SK-N-SH (cell line): ENCODE results near the gene KRT85. TPM values are rescaled to one million over a fixed set of nuclear protein-coding genes. Genes with fewer than 3 reads are reported as not detected.

Source experiments
- CTCF ChIA-PET: fragments of 300-600, 350-600 bp; formaldehyde crosslinking; extraction: SDS; loops from one replicate; lab custom pipeline; 2021; lab: Yijun Ruan, JAX
- POLR2A ChIA-PET: fragments of 350-600 bp; sonication (Branson Sonifier 250); formaldehyde crosslinking; extraction: SDS; loops from one replicate; lab custom pipeline; 2020; ENCODE audit warnings: antibody characterized with exemption, inconsistent platforms; lab: Yijun Ruan, JAX
- DNase-seq: peaks from one replicate; pipeline ENCODE4 v3.0.0; 2012
- H2AFZ ChIP-seq: fragments of 200-600 bp; sonication (generic); 2 replicates; pipeline ENCODE4 v1.8.1; 2016; ENCODE audit warnings: antibody characterized with exemption, mild to moderate bottlenecking, low read depth
- H3F3A ChIP-seq: fragments of 200-600 bp; sonication (generic); replicated peaks from 2 replicates; pipeline ENCODE3; 2016; ENCODE audit warnings: antibody characterized with exemption, mild to moderate bottlenecking; ENCODE audit not compliant: insufficient read depth
- H3K27ac ChIP-seq, 2 experiments: fragments of 200-500 bp in 1 of 2; fragments of 200-600 bp in 1 of 2; sonication (Bioruptor generic) in 1 of 2; sonication (generic), shearing (Covaris generic) in 1 of 2; 2 replicates each; pipeline versions ENCODE4 v1.5.1 to v1.6.1; 2014 to 2016; ENCODE audit warnings: low read depth in 2 of 2, inconsistent platforms in 1 of 2, low read length in 1 of 2, mild to moderate bottlenecking in 1 of 2, mixed read lengths in 1 of 2
- H3K27me3 ChIP-seq: fragments of 200-600 bp; sonication (generic), shearing (Covaris generic); 2 replicates; pipeline ENCODE4 v1.6.1; 2016; ENCODE audit warnings: mixed run types; ENCODE audit not compliant: insufficient read depth
- H3K36me3 ChIP-seq, 2 experiments: fragments of 200-500 bp in 1 of 2; fragments of 200-600 bp in 1 of 2; sonication (Bioruptor generic) in 1 of 2; sonication (generic) in 1 of 2; replicated peaks in 1 of 2; 2 replicates each; pipeline versions ENCODE3 to v1.5.1; 2014 to 2016; ENCODE audit warnings: low read length in 1 of 2, mild to moderate bottlenecking in 1 of 2; ENCODE audit not compliant: insufficient read depth in 2 of 2, control insufficient read depth in 1 of 2
- H3K4me1 ChIP-seq, 2 experiments: fragments of 200-500 bp in 1 of 2; fragments of 200-600 bp in 1 of 2; sonication (Bioruptor generic) in 1 of 2; sonication (generic), shearing (Covaris generic) in 1 of 2; 2 replicates each; pipeline versions ENCODE4 v1.5.1 to v1.6.1; 2014 to 2016; ENCODE audit warnings: low read depth in 1 of 2, low read length in 1 of 2, mixed run types in 1 of 2; ENCODE audit not compliant: insufficient read depth in 2 of 2, control insufficient read depth in 1 of 2
- H3K4me2 ChIP-seq: fragments of 200-600 bp; sonication (generic), shearing (Covaris generic); 2 replicates; pipeline ENCODE4 v1.6.1; 2017; ENCODE audit warnings: mixed run types
- H3K4me3 ChIP-seq, 2 experiments: fragments of 200-500 bp in 1 of 2; fragments of 200-600 bp in 1 of 2; sonication (Bioruptor generic) in 1 of 2; sonication (generic), shearing (Covaris generic) in 1 of 2; 2 replicates each; pipeline versions ENCODE4 v1.5.1 to v1.8.1; 2014 to 2016; ENCODE audit warnings: low read depth in 2 of 2, inconsistent platforms in 1 of 2, low read length in 1 of 2, mild to moderate bottlenecking in 1 of 2, mixed read lengths in 1 of 2, moderate library complexity in 1 of 2
- H3K79me2 ChIP-seq: fragments of 200-600 bp; sonication (generic); 2 replicates; pipeline ENCODE4 v1.8.1; 2017; ENCODE audit warnings: mild to moderate bottlenecking; ENCODE audit not compliant: insufficient read depth
- H3K9ac ChIP-seq: fragments of 200-600 bp; sonication (generic); 2 replicates; pipeline ENCODE4 v1.6.1; 2017; ENCODE audit warnings: mixed run types
- H3K9me2 ChIP-seq: fragments of 200-600 bp; sonication (generic); 2 replicates; pipeline ENCODE4 v1.6.1; 2017; ENCODE audit warnings: mixed run types
- H3K9me3 ChIP-seq: fragments of 200-600 bp; sonication (generic); 2 replicates; pipeline ENCODE4 v1.6.1; 2017; ENCODE audit warnings: mixed run types, mild to moderate bottlenecking, moderate library complexity
- H4K20me1 ChIP-seq: fragments of 200-600 bp; sonication (generic); 2 replicates; pipeline ENCODE4 v1.6.1; 2017; ENCODE audit warnings: mild to moderate bottlenecking, mixed run types; ENCODE audit not compliant: insufficient read depth
- EP300 ChIP-seq, 2 experiments: IDR thresholded peaks; 2 replicates each; pipeline versions ENCODE4 v1.4.0 to v1.6.1; 2012; ENCODE audit warnings: borderline replicate concordance in 1 of 2, low read depth in 1 of 2, low read length in 1 of 2
- FOXM1 ChIP-seq: IDR thresholded peaks from 2 replicates; pipeline ENCODE4 v1.4.0; 2012; ENCODE audit warnings: low read depth, mild to moderate bottlenecking
- JUND ChIP-seq: IDR thresholded peaks from 2 replicates; pipeline ENCODE4 v1.4.0; 2012
- NFIC ChIP-seq: IDR thresholded peaks from 2 replicates; pipeline ENCODE4 v1.4.0; 2012; ENCODE audit warnings: borderline replicate concordance
- NRF1 ChIP-seq: IDR thresholded peaks from 2 replicates; pipeline ENCODE4 v1.6.1; 2012; ENCODE audit warnings: low read depth, mild to moderate bottlenecking, low read length
- POLR2AphosphoS5 ChIP-seq: IDR thresholded peaks from 2 replicates; pipeline ENCODE4 v1.6.1; 2012; ENCODE audit warnings: low read depth, low read length
- TEAD4 ChIP-seq: IDR thresholded peaks from 2 replicates; pipeline ENCODE4 v1.4.0; 2012; ENCODE audit warnings: mild to moderate bottlenecking, borderline replicate concordance; ENCODE audit not compliant: insufficient read depth
- WGBS: methylation state at CpG from one replicate; pipeline ENCODE4 v1.1.6; 2017; ENCODE audit warnings: low lambda C conversion rate; 5-methylcytosine and 5-hydroxymethylcytosine counted together
- polyA plus RNA-seq, 3 experiments: library from polyadenylated mRNA; depleted of rRNA; stranded (reverse); fragments of >200 nt; gene quantifications; 2 replicates each; pipeline ENCODE4 v1.2.3, GENCODE V29; 2012
- TF ChIP-seq, protein P1 (sequence below): fragments of 200-600 bp; sonication (generic); IDR thresholded peaks from 2 replicates; pipeline ENCODE4 v1.6.1; 2017; ENCODE audit warnings: antibody characterized with exemption, mild to moderate bottlenecking, moderate library complexity
- TF ChIP-seq, protein P2 (sequence below): IDR thresholded peaks from 2 replicates; pipeline ENCODE4 v1.6.1; 2012; ENCODE audit warnings: mild to moderate bottlenecking, low read depth, low read length, moderate library complexity
- TF ChIP-seq, protein P3 (sequence below): IDR thresholded peaks from 2 replicates; pipeline ENCODE4; 2012
- TF ChIP-seq, protein P4 (sequence below): fragments of 150-350 bp; IDR thresholded peaks from 2 replicates; pipeline ENCODE4 v1.6.1; 2017; ENCODE audit warnings: antibody characterized with exemption, low read length, low read depth, borderline replicate concordance

Gene KRT85
- polyA plus RNA-seq, 1 of the 3 experiments (the other 2 are of a cell fraction) = not detected

DNA sequence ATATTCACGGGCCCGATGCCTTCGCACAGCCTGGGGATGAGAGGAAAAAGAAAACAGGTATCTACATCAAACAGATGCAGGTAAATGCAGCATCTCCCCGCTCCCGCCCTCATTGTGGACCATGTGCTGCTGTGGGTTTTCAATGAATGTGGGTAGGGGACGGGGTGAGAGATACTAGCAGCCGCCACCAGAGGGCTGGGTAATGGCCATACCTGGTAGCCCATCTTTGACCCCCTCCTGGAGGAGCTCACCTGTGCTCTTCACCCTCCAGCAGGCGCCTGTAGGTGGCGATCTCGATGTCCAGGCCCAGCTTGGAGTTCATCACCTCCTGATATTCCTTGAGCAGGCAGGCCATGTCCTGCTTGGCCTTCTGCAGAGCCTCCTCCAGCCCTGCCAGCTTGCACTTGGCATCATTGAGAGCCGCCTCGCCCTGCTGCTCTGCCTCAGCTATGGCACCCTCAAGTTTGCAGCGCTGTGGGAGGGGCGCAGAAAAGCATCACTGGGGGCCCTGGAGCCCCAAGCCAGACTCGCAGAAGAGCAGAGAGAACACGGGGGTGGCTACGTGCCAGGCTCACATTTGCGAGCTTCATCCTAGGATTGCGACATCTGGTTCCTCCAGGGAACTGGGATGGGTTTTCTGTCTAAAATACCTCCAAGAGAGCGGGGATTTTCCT is 28.6 kb upstream of the KRT85 start:
- ChIA-PET CTCF (interaction anchor here (0.7 to 1.9 kb wide), 8 partner anchors 9 to 585 kb away, joined by 3 to 7 read pairs (median 4); no protein-coding TSS in a partner anchor), POLR2A (no interaction called here)
- H3K79me2 ChIP-seq = no peaks in the 10 kb centered on the region
- no peaks in the 10 kb centered on the region for H4K20me1 ChIP-seq
- H3K9me2 ChIP-seq = no peaks in the 10 kb centered on the region
- H2AFZ ChIP-seq = no peak overlapping the region
- H3K27me3 ChIP-seq = peaks cover 37% of the 10 kb centered on the region; the same call in 1 of the 2 replicates
- H3K27ac ChIP-seq = no peak overlapping the region
- no peaks in the 10 kb centered on the region for H3F3A ChIP-seq
- H3K4me1 ChIP-seq = peaks cover 0 to 7% of the 10 kb centered on the region in 2 experiments; a peak in 1 of 4 replicates
- no peaks in the 10 kb centered on the region for H3K9me3 ChIP-seq
- no peak overlapping the region for H3K4me2 ChIP-seq
- H3K4me3 ChIP-seq = no peak overlapping the region
- no peaks in the 10 kb centered on the region for H3K36me3 ChIP-seq
- TF ChIP-seq, protein P1, sequence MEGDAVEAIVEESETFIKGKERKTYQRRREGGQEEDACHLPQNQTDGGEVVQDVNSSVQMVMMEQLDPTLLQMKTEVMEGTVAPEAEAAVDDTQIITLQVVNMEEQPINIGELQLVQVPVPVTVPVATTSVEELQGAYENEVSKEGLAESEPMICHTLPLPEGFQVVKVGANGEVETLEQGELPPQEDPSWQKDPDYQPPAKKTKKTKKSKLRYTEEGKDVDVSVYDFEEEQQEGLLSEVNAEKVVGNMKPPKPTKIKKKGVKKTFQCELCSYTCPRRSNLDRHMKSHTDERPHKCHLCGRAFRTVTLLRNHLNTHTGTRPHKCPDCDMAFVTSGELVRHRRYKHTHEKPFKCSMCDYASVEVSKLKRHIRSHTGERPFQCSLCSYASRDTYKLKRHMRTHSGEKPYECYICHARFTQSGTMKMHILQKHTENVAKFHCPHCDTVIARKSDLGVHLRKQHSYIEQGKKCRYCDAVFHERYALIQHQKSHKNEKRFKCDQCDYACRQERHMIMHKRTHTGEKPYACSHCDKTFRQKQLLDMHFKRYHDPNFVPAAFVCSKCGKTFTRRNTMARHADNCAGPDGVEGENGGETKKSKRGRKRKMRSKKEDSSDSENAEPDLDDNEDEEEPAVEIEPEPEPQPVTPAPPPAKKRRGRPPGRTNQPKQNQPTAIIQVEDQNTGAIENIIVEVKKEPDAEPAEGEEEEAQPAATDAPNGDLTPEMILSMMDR = peak; percentile 39
- TF ChIP-seq NRF1 = no peak
- no peak overlapping the region for H3K9ac ChIP-seq
- DNase-seq = no peak
- 47% methylated on average over 16 of the region's 20 CpGs for WGBS

DNA sequence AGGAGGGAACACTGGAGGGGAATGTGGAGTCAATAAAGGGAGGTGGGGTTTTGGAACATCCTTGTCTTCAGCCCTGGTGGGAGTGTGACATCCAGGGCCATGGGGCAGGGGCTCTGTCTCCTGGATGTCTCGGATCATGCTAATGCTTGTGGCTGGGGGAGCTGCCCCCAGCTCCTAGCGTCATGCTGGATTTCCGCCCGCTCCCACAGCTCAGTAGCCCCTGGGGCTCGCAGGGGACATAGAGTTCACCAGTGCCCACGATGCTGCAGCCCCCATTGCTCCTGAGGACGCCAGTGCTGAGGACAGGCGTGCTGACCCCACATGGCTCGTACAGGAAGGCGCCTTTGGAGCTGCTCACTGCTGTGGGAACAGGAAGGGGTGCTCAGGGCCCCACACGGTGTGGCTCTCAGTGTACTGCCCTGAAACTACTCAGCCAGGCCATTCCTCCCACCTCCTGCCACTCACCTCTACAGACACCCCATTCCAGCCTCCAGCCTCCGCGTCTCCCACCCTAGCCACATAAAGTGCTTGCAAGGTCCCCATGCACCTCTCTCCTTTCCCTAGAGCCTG is 27.6 kb upstream of the KRT85 start:
- POLR2A ChIA-PET = no interaction called here
- Histone ChIP-seq H3K27me3 (peaks cover 37% of the 10 kb centered on the region; the same call in 1 of the 2 replicates), H3K9ac (no peak overlapping the region), H3K4me1 (peaks cover 0 to 7% of the 10 kb centered on the region in 2 experiments; a peak in 1 of 4 replicates), H3K27ac (no peak overlapping the region), H2AFZ (no peak overlapping the region), H3K9me2 (no peaks in the 10 kb centered on the region), H3F3A (no peaks in the 10 kb centered on the region), H3K36me3 (no peaks in the 10 kb centered on the region), H3K4me2 (no peak overlapping the region), H3K4me3 (no peak overlapping the region), H3K79me2 (no peaks in the 10 kb centered on the region), H3K9me3 (no peaks in the 10 kb centered on the region), H4K20me1 (no peaks in the 10 kb centered on the region)
- no peak for DNase-seq
- WGBS = 61% methylated on average over 11 of the region's 13 CpGs
- CTCF ChIA-PET = interaction anchor here (0.6 to 1.9 kb wide), 8 partner anchors 11 to 470 kb away, joined by 3 to 7 read pairs (median 4); no protein-coding TSS in a partner anchor
- TF ChIP-seq JUND = no peak

DNA sequence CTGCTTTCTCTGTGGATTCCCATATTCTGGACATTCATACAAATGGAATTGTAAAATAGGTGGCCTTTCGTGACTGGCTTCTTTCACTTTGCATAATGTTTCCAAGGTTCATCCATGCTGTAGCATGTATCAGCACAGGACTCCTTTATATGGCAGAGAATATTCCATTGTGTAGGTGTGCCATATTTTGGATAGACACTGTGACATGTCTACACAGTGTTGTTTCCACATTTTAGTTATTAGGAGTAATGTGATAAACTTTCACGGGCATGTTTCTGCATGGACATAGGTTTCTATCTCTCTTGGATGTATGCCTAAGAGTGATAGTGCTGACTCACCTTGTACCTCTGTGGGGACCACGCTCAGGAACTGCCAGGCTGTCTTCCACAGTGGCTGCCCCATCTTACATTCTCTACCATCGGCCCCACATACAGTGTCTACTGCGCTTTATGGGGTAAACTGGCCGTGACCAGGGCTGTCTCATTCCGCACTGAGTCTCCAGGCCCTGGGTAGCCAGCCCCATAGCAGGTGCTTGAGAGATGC is 25.3 kb upstream of the KRT85 start:
- Histone ChIP-seq H2AFZ (no peak overlapping the region), H3K9ac (no peak overlapping the region), H3F3A (no peaks in the 10 kb centered on the region), H3K27me3 (peaks cover 46% of the 10 kb centered on the region; the same call in 1 of the 2 replicates), H4K20me1 (no peaks in the 10 kb centered on the region), H3K9me2 (no peaks in the 10 kb centered on the region), H3K9me3 (no peaks in the 10 kb centered on the region), H3K4me1 (peaks cover 0 to 7% of the 10 kb centered on the region in 2 experiments; a peak in 1 of 4 replicates), H3K36me3 (no peaks in the 10 kb centered on the region), H3K4me2 (no peak overlapping the region), H3K27ac (no peak overlapping the region), H3K4me3 (no peak overlapping the region), H3K79me2 (no peaks in the 10 kb centered on the region)
- CTCF ChIA-PET = interaction anchor here (1.0 to 3.5 kb wide), 7 partner anchors 10 to 487 kb away, joined by 3 to 14 read pairs (median 4); no protein-coding TSS in a partner anchor
- DNase-seq = no peak
- no peak for TF ChIP-seq POLR2AphosphoS5
- no peak for TF ChIP-seq JUND
- TF ChIP-seq TEAD4 = no peak
- TF ChIP-seq, protein P2, sequence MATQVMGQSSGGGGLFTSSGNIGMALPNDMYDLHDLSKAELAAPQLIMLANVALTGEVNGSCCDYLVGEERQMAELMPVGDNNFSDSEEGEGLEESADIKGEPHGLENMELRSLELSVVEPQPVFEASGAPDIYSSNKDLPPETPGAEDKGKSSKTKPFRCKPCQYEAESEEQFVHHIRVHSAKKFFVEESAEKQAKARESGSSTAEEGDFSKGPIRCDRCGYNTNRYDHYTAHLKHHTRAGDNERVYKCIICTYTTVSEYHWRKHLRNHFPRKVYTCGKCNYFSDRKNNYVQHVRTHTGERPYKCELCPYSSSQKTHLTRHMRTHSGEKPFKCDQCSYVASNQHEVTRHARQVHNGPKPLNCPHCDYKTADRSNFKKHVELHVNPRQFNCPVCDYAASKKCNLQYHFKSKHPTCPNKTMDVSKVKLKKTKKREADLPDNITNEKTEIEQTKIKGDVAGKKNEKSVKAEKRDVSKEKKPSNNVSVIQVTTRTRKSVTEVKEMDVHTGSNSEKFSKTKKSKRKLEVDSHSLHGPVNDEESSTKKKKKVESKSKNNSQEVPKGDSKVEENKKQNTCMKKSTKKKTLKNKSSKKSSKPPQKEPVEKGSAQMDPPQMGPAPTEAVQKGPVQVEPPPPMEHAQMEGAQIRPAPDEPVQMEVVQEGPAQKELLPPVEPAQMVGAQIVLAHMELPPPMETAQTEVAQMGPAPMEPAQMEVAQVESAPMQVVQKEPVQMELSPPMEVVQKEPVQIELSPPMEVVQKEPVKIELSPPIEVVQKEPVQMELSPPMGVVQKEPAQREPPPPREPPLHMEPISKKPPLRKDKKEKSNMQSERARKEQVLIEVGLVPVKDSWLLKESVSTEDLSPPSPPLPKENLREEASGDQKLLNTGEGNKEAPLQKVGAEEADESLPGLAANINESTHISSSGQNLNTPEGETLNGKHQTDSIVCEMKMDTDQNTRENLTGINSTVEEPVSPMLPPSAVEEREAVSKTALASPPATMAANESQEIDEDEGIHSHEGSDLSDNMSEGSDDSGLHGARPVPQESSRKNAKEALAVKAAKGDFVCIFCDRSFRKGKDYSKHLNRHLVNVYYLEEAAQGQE = no peak
- TF ChIP-seq, protein P3, sequence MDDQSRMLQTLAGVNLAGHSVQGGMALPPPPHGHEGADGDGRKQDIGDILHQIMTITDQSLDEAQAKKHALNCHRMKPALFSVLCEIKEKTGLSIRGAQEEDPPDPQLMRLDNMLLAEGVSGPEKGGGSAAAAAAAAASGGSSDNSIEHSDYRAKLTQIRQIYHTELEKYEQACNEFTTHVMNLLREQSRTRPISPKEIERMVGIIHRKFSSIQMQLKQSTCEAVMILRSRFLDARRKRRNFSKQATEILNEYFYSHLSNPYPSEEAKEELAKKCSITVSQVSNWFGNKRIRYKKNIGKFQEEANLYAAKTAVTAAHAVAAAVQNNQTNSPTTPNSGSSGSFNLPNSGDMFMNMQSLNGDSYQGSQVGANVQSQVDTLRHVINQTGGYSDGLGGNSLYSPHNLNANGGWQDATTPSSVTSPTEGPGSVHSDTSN = no peak
- TF ChIP-seq FOXM1 = no peak
- no peak for TF ChIP-seq NFIC
- TF ChIP-seq, protein P4, sequence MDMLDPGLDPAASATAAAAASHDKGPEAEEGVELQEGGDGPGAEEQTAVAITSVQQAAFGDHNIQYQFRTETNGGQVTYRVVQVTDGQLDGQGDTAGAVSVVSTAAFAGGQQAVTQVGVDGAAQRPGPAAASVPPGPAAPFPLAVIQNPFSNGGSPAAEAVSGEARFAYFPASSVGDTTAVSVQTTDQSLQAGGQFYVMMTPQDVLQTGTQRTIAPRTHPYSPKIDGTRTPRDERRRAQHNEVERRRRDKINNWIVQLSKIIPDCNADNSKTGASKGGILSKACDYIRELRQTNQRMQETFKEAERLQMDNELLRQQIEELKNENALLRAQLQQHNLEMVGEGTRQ = no peak
- TF ChIP-seq EP300 (IDR thresholded peaks at IDR 0.05; ENCODE audit: borderline replicate concordance in 1 of 2, low read depth in 1 of 2, low read length in 1 of 2) = no peak
- WGBS = 48% methylated on average over 5 of the region's 7 CpGs
- POLR2A ChIA-PET = no interaction called here
